HG02970 (cell line): ENCODE data around the gene VEPH1.

ENCODE experiments used
- ATAC-seq: cut with Tn5 transposase; IDR thresholded peaks from one replicate; pipeline ENCODE4 v1.9.1; 2021; ENCODE audit warnings: mild to moderate bottlenecking, moderate library complexity, moderate number of reproducible peaks; ENCODE audit not compliant: unreplicated experiment, low FRiP score

The VEPH1 gene

GRCh38 chr3:157438194-157438730 is 65.0 kb downstream of the VEPH1 start:
- no peak for ATAC-seq

- ATAC-seq, result no peak
Measured at GRCh38 chr3:157436583-157437291, 66.5 kb downstream of the VEPH1 start, which contains the start of gene PTX3. TSS of gene PTX3 (plus strand) at chr3:157436850. CDS start at chr3:157436934, 84 bp downstream.

GRCh38 chr3:157429708-157430107 is 73.5 kb downstream of the VEPH1 start:
- no peak for ATAC-seq

- no peak for ATAC-seq
Measured at GRCh38 chr3:157428853-157429252, 74.4 kb downstream of the VEPH1 start.

- no peak for ATAC-seq
Measured at GRCh38 chr3:157427901-157428300, 75.3 kb downstream of the VEPH1 start.

GRCh38 chr3:157423337-157423736 is 79.9 kb downstream of the VEPH1 start:
- ATAC-seq, result no peak

- no peak for ATAC-seq
Measured at GRCh38 chr3:157420606-157421130, 82.5 kb downstream of the VEPH1 start.

- ATAC-seq, result no peak
Measured at GRCh38 chr3:157418104-157418503, 85.1 kb downstream of the VEPH1 start.

- ATAC-seq, result no peak
Measured at GRCh38 chr3:157417247-157417646, 86.0 kb downstream of the VEPH1 start.

- ATAC-seq, result no peak
Measured at GRCh38 chr3:157416347-157417087, 86.7 kb downstream of the VEPH1 start.

GRCh38 chr3:157414861-157415260 is 88.4 kb downstream of the VEPH1 start:
- ATAC-seq, result no peak

GRCh38 chr3:157412323-157412855 is 90.8 kb downstream of the VEPH1 start:
- ATAC-seq, result no peak

GRCh38 chr3:157410945-157411344 is 92.3 kb downstream of the VEPH1 start:
- ATAC-seq, result no peak

- no peak for ATAC-seq
Measured at GRCh38 chr3:157409516-157409915, 93.7 kb downstream of the VEPH1 start.

- ATAC-seq, result no peak
Measured at GRCh38 chr3:157408499-157409149, 94.6 kb downstream of the VEPH1 start.

GRCh38 chr3:157407769-157408168 is 95.4 kb downstream of the VEPH1 start:
- ATAC-seq, result no peak

- no peak for ATAC-seq
Measured at GRCh38 chr3:157406394-157406793, 96.8 kb downstream of the VEPH1 start.

GRCh38 chr3:157405457-157405856 is 97.8 kb downstream of the VEPH1 start:
- no peak for ATAC-seq

GRCh38 chr3:157404381-157404780 is 98.8 kb downstream of the VEPH1 start:
- no peak for ATAC-seq

- no peak for ATAC-seq
Measured at GRCh38 chr3:157398598-157398997, 104.6 kb downstream of the VEPH1 start.

GRCh38 chr3:157394411-157394810 is 108.8 kb downstream of the VEPH1 start:
- no peak for ATAC-seq
